Activated effector memory CD4-positive, alpha-beta T cell treated with anti-CD3 and anti-CD28 coated beads, Interleukin-2, amount 50 U/mL, for 16 hours (primary cell): ENCODE measurements around the gene GASK1A.

Experiments used
- DNase-seq: peaks from one replicate; pipeline ENCODE4 v3.0.0-alpha.2; 2020

The GASK1A gene

GRCh38 chr3:43015572-43015971, 36.5 kb downstream of the GASK1A start:
- DNase-seq: no peak

- DNase-seq: no peak
Observed at GRCh38 chr3:43015991-43016865, 37.1 kb downstream of the GASK1A start.

- no peak for DNase-seq
Observed at GRCh38 chr3:43017004-43017403, 37.9 kb downstream of the GASK1A start.

- DNase-seq: no peak
Observed at GRCh38 chr3:43017593-43018195, 38.6 kb downstream of the GASK1A start.

- DNase-seq: no peak
Observed at GRCh38 chr3:43018246-43018645, 39.1 kb downstream of the GASK1A start.

GRCh38 chr3:43019006-43019809, 40.1 kb downstream of the GASK1A start:
- DNase-seq: no peak

- DNase-seq: no peak
Observed at GRCh38 chr3:43019826-43020225, 40.7 kb downstream of the GASK1A start.

- no peak for DNase-seq
Observed at GRCh38 chr3:43021186-43021585, 42.1 kb downstream of the GASK1A start.

GRCh38 chr3:43022121-43022520, 43.0 kb downstream of the GASK1A start:
- no peak for DNase-seq

GRCh38 chr3:43023066-43023465, 44.0 kb downstream of the GASK1A start:
- no peak for DNase-seq

- no peak for DNase-seq
Observed at GRCh38 chr3:43023746-43024145, 44.6 kb downstream of the GASK1A start.

GRCh38 chr3:43024181-43024885, 45.2 kb downstream of the GASK1A start:
- no peak for DNase-seq

GRCh38 chr3:43025423-43025822, 46.3 kb downstream of the GASK1A start:
- DNase-seq: no peak

GRCh38 chr3:43028001-43028400, 48.9 kb downstream of the GASK1A start:
- DNase-seq: no peak

- no peak for DNase-seq
Observed at GRCh38 chr3:43028678-43029490, 49.8 kb downstream of the GASK1A start.

GRCh38 chr3:43030162-43030935, 51.2 kb downstream of the GASK1A start:
- DNase-seq: no peak

GRCh38 chr3:43031485-43031884, 52.4 kb downstream of the GASK1A start:
- no peak for DNase-seq

GRCh38 chr3:43031889-43032545, 52.9 kb downstream of the GASK1A start:
- no peak for DNase-seq

- no peak for DNase-seq
Observed at GRCh38 chr3:43032646-43033628, 53.8 kb downstream of the GASK1A start.
